NCI-H345 (cell line): ENCODE measurements around the gene GNB1L.

Experiments
- DNase-seq: peaks from one replicate; lab custom pipeline; 2025; lab: John Stamatoyannopoulos, UW

Gene GNB1L, protein sequence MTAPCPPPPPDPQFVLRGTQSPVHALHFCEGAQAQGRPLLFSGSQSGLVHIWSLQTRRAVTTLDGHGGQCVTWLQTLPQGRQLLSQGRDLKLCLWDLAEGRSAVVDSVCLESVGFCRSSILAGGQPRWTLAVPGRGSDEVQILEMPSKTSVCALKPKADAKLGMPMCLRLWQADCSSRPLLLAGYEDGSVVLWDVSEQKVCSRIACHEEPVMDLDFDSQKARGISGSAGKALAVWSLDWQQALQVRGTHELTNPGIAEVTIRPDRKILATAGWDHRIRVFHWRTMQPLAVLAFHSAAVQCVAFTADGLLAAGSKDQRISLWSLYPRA

GRCh38 chr22:19854778-19855503 is at the start of gene GNB1L, which contains the start of gene RTL10:
Gene GNB1L (minus strand): TSS chr22:19854874. CDS start chr22:19821355, 33,519 bp downstream.
Gene RTL10 (minus strand): TSS chr22:19854874. CDS start chr22:19852261, 2,613 bp downstream.
- DNase-seq: peak; percentile 94

GRCh38 chr22:19904174-19904856 is 49.6 kb upstream of the GNB1L start:
- DNase-seq: no peak

DNA sequence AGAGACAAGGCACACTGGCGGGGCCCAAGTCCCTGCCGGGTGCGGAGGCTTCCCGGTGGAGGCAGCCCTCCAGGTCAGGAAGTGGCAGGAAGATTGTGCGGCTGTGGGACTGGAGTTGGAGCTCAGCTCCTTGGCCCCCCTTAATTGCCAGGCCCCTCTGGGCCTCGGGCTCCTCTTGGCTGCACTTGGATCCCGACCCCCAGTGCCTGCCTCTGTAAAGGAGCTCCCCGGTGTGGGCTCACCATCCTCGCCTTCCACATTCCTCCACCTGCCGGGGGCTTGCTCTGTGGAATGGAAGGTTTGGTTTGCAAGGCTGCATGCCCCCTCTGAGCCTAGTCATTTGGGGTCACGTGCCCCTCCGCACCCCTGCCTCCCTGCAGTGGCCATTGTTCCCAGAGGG is 48.8 kb upstream of the GNB1L start:
- no peak for DNase-seq

DNA sequence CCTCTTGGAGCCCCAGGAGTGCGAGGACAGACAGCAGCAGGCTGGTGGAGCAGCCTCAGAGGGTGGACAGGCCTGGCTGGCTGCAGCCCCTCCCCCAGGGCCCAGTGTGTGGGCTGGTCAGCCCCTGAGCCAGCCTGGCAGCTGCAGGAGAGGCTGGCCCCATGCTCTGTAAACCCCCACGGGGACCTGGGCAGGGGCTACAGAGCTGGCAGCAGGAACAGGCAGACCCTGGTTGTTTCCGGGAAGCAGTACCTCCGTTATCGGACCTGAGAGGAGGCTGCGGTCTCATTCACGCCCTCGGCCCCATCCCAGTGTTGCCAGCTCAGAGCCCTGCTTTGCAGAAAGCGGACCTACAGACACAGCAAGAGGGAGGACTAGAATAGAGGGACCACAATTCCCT is 48.4 kb upstream of the GNB1L start:
- no peak for DNase-seq

DNA sequence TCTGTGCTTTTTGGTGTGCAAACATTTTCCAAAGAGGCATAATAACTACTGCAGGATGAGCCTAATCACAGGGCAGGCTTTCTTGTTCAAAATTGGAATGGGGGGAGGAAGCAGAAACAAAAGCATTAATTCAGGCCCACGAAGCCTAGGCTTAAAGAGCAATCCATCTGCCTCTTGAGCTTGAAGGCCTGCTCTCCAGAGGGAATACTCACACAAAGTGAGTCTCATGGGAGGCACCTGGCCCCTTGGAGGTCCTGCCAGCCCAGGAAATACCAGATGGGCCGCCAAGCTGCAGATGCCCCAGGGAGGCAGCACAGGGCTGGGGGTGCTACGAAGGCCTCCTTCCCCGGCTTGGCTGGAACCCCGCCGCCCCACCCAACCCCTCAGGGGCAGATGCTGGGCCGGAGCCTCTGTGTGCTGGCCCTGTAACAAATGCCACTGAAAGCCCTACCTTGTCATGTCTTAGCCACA is 47.6 kb upstream of the GNB1L start:
- peak; percentile 64 for DNase-seq

GRCh38 chr22:19901577-19902244 is 47.0 kb upstream of the GNB1L start:
- no peak for DNase-seq

GRCh38 chr22:19900707-19901436 is 46.2 kb upstream of the GNB1L start:
- no peak for DNase-seq

GRCh38 chr22:19898831-19899567 is 44.3 kb upstream of the GNB1L start:
- DNase-seq: no peak

- no peak for DNase-seq
These were observed 43.5 kb upstream of the GNB1L start for GRCh38 chr22:19898145-19898544.

- DNase-seq: no peak
These were observed 43.1 kb upstream of the GNB1L start for GRCh38 chr22:19897726-19898125.

DNA sequence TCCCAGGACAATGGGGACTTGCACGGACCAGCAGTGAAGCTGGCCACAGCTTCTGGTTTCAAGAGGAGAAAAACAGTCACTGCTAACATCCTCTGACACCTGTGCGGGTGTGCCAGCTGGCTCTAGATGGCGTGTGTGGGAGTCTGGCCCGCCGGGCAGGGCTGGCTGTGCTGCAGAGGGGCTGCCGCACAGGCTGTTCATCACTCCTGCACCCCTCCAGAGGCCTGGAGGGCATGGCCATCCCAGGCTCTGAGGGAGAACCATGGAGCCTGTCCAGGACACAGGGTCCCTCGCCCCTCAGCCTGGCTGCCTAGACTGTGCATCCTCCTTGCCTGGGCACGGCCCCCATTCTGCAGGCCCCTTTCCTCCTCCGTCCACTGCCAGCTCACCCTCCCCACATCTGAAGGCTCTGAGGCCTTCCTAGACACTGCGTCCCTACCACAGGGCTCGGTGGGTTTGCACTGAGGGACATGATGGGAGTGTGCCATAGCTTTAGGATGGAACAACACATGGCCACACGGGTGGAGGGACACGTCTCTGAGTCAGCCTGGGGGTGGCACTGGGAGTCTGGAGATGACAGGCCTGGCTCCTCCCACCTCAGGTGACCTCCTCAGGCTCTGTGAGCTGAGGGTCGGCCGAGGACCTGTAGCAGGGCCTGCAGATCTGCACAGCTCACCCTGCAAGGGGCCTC is 42.1 kb upstream of the GNB1L start:
- no peak for DNase-seq

DNA sequence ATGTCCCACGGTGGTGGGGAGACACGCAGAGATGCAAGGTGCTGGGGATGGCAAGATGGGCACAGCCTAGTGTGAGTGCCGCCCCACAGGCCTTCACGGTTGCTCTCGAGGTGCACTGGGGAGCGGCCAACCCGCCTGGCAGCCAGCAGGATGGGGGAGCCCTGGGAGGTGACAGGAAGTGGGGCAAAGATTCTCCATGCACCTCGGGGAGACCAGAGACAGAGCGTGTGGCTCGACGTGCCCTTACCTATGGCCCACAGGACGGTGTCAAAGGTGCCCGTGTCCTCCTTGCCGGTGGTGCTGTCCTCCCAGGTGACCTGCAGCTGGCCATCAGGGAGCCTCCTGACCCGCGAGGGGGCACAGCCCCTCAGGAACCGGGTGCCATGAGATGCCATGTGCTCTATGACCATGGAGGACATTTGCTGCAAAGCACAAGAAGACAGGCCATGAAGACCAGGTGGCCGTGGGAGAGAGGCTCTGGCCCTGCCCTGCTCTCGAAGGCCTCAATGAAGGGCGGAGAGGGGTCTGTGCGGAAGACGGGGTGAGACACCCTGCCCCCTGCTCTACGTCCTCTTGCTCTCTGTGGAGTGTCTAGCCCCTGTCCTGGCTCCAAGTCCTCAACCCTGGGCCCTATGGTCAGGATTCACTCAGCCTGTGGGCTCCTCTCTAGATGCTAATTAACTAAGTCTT is 40.6 kb upstream of the GNB1L start:
- no peak for DNase-seq

- no peak for DNase-seq
These were observed 38.7 kb upstream of the GNB1L start for GRCh38 chr22:19893363-19893762.

DNA sequence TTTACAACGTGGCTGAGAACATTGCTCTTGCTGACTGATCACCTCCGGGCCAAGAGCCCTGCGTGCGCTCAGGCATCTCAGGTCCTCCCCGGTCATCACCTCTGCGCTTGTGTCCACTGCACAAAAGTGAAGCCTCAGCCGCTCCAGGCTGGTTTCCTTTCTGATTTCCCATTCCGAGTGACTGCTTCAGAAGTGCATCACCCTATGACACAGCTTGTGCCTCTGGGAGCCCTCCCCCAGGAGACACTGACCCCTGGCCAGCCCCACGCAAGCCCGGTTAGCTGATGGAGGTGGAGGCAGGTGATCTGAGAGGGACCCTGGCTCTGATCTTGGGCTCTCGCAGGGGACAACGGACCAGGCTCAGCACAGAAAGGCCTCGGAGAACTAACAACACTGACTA is 38.3 kb upstream of the GNB1L start:
- DNase-seq: no peak

GRCh38 chr22:19892257-19892879 is 37.7 kb upstream of the GNB1L start:
- DNase-seq: no peak

DNA sequence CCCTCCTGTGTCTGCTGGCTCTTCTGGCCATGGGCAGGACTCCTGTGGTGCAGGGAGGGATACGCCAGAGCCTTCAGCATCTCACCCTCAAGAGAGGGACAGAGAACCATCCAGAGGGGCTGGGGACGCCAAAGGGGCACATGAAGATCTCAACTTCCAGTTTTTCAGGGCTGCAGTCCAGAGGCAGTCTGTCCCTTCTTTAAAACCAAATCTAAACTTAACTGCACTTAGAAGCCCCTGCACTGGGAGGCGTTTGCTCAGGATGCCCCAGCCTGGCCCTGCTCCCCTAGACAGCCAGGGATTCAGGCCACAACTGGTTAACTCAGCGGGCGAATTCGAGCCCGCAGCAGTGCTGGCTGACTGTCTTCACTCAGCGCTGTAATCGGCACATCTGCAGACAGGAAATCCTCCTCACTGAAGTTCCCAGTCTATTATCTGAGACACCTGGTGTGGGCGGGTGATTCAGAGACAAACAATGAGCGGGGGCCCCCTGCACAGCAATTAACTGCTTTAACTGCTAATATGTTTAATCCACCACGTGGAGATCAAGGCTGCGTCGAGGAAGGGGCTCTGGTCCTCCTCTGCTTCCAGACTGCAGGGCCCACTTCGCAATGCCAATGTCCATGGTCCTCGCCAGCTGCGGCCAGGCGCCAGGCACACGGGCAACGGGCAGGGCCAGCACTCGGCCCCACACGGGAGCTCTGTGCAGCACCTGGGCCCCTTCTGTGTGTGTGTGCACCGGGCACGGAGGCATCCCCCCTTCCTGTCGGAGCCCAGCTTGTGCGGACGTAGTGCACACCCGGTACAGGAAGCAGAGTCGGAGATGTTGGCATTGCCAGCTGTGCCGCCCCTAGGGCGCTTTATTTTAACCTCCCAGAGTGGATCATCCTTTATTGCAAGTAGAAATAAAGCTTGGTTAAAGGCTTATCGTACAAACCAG is 36.9 kb upstream of the GNB1L start:
- peak; percentile 77 for DNase-seq

DNA sequence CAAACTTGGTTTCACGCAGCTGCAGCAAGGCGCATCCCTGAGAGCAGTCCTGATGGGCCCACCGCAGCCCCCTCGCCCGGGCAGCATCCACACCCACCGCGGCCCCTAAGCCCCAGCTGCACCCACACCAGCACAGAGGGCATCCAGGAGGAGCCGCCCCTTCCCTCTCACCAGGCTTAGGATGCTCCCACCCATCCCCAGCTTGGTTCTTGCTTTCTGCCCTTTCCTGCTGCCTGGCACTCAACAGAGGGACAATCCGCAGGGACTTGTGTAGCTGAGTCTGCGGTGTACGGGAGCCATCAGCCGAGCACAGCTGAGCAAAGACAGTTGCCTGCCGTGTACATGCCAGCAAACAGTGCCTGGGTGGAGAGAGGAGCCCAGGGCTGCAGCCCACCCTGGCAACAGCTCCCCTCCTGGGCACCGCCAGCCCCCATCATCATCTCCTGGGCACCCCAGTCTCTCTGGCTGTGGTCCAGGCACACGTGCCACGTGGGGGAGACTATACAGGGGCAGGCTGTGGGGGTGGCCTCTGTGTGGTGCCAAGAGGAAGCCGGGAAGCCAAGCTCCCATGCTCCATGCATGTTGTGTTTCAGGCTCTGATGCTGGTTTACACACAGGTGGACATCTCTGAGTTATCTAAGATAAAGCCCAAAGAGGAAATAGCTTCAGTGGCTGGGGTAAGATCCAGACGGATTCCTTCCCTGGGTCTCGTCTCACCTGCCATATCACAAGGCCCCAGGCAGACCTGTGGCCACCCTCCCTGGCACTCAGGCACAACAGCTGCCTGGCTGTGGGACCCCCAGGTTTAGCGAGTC is 36.0 kb upstream of the GNB1L start:
- no peak for DNase-seq
